RWPE2 (cell line): ENCODE data around the gene ABI1.

Experiments
- ATAC-seq: fragments of 200-7000 bp; cut with Tn5 transposase; 3 replicates; pipeline ENCODE4 v1.9.1; 2021; ENCODE audit warnings: low read depth
- DNase-seq: peaks from one replicate; pipeline ENCODE4 v3.0.0-alpha.2; 2020; ENCODE audit warnings: low spot score
- H3K27ac ChIP-seq: fragments of 450-650 bp; 2 replicates; pipeline ENCODE4 v1.5.1; 2017; ENCODE audit warnings: mild to moderate bottlenecking; ENCODE audit not compliant: poor library complexity, severe bottlenecking
- H3K27me3 ChIP-seq: fragments of 250-450 bp; sonication (Bioruptor Pico); 2 replicates; pipeline ENCODE4 v1.5.1; 2021; ENCODE audit warnings: mild to moderate bottlenecking, moderate library complexity; ENCODE audit not compliant: insufficient read depth, poor library complexity, severe bottlenecking
- H3K36me3 ChIP-seq: fragments of 250-450 bp; sonication (Bioruptor Pico); 2 replicates; pipeline ENCODE4 v1.5.1; 2020; ENCODE audit warnings: low read depth, mild to moderate bottlenecking, moderate library complexity
- H3K4me1 ChIP-seq: fragments of 250-450 bp; sonication (Bioruptor Pico); 2 replicates; pipeline ENCODE4 v1.5.1; 2021; ENCODE audit warnings: mild to moderate bottlenecking, moderate library complexity; ENCODE audit not compliant: insufficient read depth, poor library complexity, severe bottlenecking
- H3K4me3 ChIP-seq: fragments of 250-450 bp; sonication (Bioruptor Pico); 2 replicates; pipeline ENCODE4 v1.5.1; 2021; ENCODE audit warnings: mild to moderate bottlenecking, moderate library complexity; ENCODE audit not compliant: severe bottlenecking
- H3K9me3 ChIP-seq: fragments of 250-450 bp; sonication (Bioruptor Pico); 2 replicates; pipeline ENCODE4 v1.5.1; 2021; ENCODE audit warnings: mild to moderate bottlenecking, moderate library complexity; ENCODE audit not compliant: severe bottlenecking
- TF ChIP-seq, protein P1 (sequence below): fragments of 450-650 bp; IDR thresholded peaks from one replicate; pipeline ENCODE4 v1.5.1; 2017; ENCODE audit warnings: mild to moderate bottlenecking, moderate library complexity; ENCODE audit not compliant: poor library complexity, severe bottlenecking

The ABI1 gene

DNA sequence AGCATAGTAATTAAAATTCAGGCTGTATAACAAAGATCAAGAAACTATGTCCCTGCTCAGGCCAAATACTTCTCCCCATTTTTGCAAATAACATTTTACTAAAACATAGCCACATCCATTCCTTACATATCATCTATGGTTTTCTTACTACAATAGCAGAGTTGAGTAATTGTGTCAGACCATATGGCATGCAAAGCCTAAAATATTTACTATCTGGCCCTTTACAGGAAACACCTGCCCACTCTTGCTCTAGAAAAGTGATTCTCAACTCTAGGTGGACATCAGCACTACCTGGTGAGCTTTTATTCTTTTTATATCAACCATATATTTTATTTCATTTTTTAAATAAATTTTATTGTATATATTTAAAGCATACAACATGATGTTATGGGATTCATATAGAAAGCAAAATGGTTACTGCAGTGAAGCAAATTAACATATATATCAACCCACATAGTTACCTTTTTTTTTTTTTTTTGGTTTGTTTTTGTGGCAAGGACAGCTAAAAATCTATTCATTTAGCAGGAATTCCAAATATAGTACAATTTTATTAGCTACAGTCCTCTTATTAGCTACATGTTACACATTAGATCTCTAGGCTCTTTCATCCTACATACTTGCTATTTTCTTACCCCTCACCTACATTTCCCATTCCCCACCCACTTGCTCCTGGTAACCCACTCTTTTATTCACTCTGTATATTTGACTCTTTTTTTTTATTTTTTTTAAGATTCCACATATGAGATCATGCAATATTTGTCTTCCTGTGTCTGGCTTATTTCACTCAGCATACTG lies 19.6 kb downstream of the ABI1 start:
- no peaks in the 10 kb centered on the region for H3K27me3 ChIP-seq
- H3K9me3 ChIP-seq, result no peaks in the 10 kb centered on the region
- TF ChIP-seq, protein P1, sequence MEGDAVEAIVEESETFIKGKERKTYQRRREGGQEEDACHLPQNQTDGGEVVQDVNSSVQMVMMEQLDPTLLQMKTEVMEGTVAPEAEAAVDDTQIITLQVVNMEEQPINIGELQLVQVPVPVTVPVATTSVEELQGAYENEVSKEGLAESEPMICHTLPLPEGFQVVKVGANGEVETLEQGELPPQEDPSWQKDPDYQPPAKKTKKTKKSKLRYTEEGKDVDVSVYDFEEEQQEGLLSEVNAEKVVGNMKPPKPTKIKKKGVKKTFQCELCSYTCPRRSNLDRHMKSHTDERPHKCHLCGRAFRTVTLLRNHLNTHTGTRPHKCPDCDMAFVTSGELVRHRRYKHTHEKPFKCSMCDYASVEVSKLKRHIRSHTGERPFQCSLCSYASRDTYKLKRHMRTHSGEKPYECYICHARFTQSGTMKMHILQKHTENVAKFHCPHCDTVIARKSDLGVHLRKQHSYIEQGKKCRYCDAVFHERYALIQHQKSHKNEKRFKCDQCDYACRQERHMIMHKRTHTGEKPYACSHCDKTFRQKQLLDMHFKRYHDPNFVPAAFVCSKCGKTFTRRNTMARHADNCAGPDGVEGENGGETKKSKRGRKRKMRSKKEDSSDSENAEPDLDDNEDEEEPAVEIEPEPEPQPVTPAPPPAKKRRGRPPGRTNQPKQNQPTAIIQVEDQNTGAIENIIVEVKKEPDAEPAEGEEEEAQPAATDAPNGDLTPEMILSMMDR, result no peak
- no peak for DNase-seq
- no peak overlapping the region for H3K4me3 ChIP-seq
- no peak overlapping the region for H3K27ac ChIP-seq
- no peak for ATAC-seq
- 0 out of 2 replicates have a peak, but pooled peaks cover 3% of the 10 kb centered on the region for H3K36me3 ChIP-seq
- peaks cover 9% of the 10 kb centered on the region for H3K4me1 ChIP-seq

DNA sequence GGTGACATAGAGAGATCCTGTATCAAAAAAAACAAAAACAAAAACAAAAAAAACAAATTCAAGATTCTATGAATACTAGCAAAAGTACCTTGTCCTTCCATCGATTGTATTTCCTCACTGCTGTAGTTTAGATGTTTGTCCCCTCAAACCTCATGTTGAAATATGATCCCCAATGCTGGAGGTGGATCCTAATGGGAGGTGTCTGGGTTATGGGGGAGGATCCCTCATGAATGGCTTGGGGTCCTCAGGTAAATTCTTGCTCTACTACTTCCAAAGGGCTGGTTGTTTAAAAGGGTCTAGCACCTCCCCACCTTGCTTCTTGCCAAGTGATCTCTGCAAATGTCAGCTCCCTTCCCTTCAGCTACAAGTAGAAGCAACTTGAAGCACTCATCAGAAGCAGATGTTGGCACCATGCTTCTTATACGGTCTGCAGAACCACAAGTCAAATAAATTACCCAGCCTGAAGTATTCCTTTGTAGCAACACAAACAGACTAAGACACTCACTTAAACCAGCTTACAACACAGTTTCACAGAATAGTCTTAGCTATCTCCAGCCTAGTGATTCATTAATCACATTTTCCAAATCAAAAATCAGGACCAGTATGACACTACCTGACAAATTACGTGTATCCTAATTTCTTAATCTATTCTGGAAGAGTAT lies 20.7 kb downstream of the ABI1 start:
- no peak overlapping the region for H3K27ac ChIP-seq
- no peak for DNase-seq

DNA sequence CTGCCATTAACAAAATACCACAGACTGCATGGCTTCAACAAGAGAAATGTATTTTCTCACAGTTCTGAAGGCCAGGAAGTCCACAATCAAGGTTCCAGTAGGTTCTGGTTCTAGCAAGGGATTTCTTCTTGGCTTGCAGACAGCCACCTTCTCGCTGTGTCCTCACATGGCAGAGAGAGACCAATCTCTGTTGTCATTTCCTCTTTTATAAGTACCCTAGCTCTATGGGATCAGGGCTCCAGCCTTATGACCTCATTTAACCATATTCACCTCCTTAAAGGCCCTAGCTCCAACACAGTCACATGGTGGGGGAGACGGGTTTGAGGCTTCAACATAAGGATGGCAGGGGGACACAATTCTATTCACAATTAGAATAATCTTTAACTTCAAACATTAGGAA lies 23.6 kb downstream of the ABI1 start:
- Histone ChIP-seq H3K36me3 (no peaks in the 10 kb centered on the region), H3K27me3 (no peaks in the 10 kb centered on the region), H3K4me3 (no peak overlapping the region), H3K4me1 (no peaks in the 10 kb centered on the region), H3K27ac (no peak overlapping the region), H3K9me3 (no peaks in the 10 kb centered on the region)
- TF ChIP-seq, protein P1, result no peak
- DNase-seq (no peak), ATAC-seq (no peak)

More for the DNA sequence above, 20.7 kb downstream of the ABI1 start:
- H3K4me1 ChIP-seq, result peaks cover 9% of the 10 kb centered on the region
- no peak for ATAC-seq
- no peaks in the 10 kb centered on the region for H3K9me3 ChIP-seq
- H3K4me3 ChIP-seq, result no peak overlapping the region
- H3K36me3 ChIP-seq, result 0 out of 2 replicates have a peak, but pooled peaks cover 3% of the 10 kb centered on the region
- no peaks in the 10 kb centered on the region for H3K27me3 ChIP-seq
- TF ChIP-seq, protein P1, result no peak

DNA sequence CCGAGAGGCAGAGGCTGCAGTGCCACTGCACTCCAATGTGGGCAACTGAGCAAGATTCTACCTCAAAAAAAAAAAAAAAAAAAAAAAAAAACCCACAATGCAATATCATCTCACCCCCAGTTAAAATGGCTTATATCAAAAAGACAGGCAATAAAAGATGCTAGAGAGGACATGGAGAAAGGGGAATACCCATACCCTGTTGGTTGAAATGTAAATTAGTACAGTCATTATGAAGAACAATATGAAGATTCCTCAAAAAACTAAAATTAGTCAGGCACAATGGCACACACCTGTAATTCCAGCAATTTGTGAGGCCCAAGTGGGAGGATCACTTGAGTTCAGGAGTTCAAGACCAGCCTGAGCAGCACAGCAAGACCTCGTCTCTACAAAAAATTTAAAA lies 25.7 kb downstream of the ABI1 start:
- no peak overlapping the region for H3K27ac ChIP-seq
- H3K36me3 ChIP-seq, result no peaks in the 10 kb centered on the region
- DNase-seq, result no peak
- H3K4me1 ChIP-seq, result no peaks in the 10 kb centered on the region
- H3K4me3 ChIP-seq, result no peak overlapping the region
- TF ChIP-seq, protein P1, result no peak
- no peaks in the 10 kb centered on the region for H3K9me3 ChIP-seq
- no peaks in the 10 kb centered on the region for H3K27me3 ChIP-seq
- no peak for ATAC-seq

DNA sequence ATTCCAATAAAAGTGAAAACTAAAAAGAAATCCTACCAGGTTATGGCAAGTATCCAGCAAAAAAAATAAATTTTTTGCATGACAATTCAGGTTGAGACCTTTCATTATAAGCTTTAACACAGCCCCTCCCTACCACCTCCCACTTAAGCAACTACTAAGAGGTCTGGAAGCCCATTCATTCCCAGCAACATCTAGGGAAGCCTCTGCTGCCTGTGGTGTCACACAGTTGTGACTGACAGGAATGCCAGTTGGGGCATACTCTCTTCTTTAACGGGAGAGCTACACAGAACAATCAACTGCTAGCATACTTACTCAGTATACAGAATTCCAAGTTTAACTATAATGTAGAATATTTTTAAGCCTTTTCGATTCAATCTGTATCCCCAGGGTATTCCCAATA lies 27.8 kb downstream of the ABI1 start:
- no peaks in the 10 kb centered on the region for H3K36me3 ChIP-seq
- no peaks in the 10 kb centered on the region for H3K9me3 ChIP-seq
- no peak overlapping the region for H3K4me3 ChIP-seq
- DNase-seq (no peak), ATAC-seq (no peak)
- H3K4me1 ChIP-seq, result no peaks in the 10 kb centered on the region
- TF ChIP-seq, protein P1, result no peak
- H3K27ac ChIP-seq, result no peak overlapping the region
- H3K27me3 ChIP-seq, result no peaks in the 10 kb centered on the region
